Activated T-cell treated with anti-CD3 and anti-CD28 coated beads, Interleukin-2, amount 50 U/mL, for 72 hours (primary cell): ENCODE results near the gene HMGN3. TPM values are rescaled to one million over a fixed set of nuclear protein-coding genes. Genes with fewer than 3 reads are reported as not detected.

Source experiments
- ATAC-seq, 2 donors: fragments of 150-1000 bp; cut with Tn5 transposase; replicated peaks in 1 of 2; 2 replicates each; pipeline ENCODE4 v1.10.0; 2021; ENCODE audit warnings: moderate library complexity in 2 of 2, mild to moderate bottlenecking in 1 of 2
- DNase-seq, 2 donors: peaks; one replicate each; pipeline ENCODE4 v3.0.0; 2021 to 2022; ENCODE audit warnings: mixed read lengths in 1 of 2
- H3K27ac Mint-ChIP-seq: one replicate; pipeline ENCODE4 v1.8.0; 2022; ENCODE audit warnings: mild to moderate bottlenecking, moderate library complexity, mixed read lengths
- H3K27me3 Mint-ChIP-seq: one replicate; pipeline ENCODE4 v1.8.0; 2022; ENCODE audit warnings: low read depth, mixed read lengths
- H3K36me3 Mint-ChIP-seq, 2 donors: one replicate each; pipeline ENCODE4 v1.8.0; 2022; ENCODE audit warnings: mixed read lengths in 2 of 2, mild to moderate bottlenecking in 1 of 2; ENCODE audit not compliant: insufficient read depth in 2 of 2
- H3K4me1 Mint-ChIP-seq: one replicate; pipeline ENCODE4 v1.8.0; 2022; ENCODE audit warnings: low read depth, mixed read lengths
- H3K4me3 Mint-ChIP-seq, 2 donors: one replicate each; pipeline ENCODE4 v1.8.0; 2022; ENCODE audit warnings: mild to moderate bottlenecking in 2 of 2, mixed read lengths in 2 of 2, moderate library complexity in 2 of 2
- H3K9me3 Mint-ChIP-seq, 2 donors: one replicate each; pipeline ENCODE4 v1.8.0; 2022; ENCODE audit warnings: mixed read lengths in 2 of 2
- total RNA-seq, 2 donors: library from RNA; stranded (reverse); gene quantifications; one replicate each; pipeline ENCODE4 v1.2.3, GENCODE V29; 2022

Gene HMGN3
- total RNA-seq, 2 donors from 2014 or later, result 35.2 to 36.6 TPM

GRCh38 chr6:79189760-79190350 is 44.6 kb downstream of the HMGN3 start:
- Mint-ChIP-seq H3K9me3 (peaks cover 7 to 10% of the 10 kb centered on the region in 2 donors), H3K4me3 (no peak overlapping the region), H3K4me1 (no peaks in the 10 kb centered on the region), H3K27me3 (no peaks in the 10 kb centered on the region), H3K27ac (no peak overlapping the region), H3K36me3 (peaks cover 7 to 9% of the 10 kb centered on the region in 2 donors)
- ATAC-seq, result no peak
- DNase-seq, result no peak

GRCh38 chr6:79188885-79189480 is 45.5 kb downstream of the HMGN3 start:
- Mint-ChIP-seq H3K4me3 (no peak overlapping the region), H3K36me3 (peaks cover 7 to 9% of the 10 kb centered on the region in 2 donors), H3K4me1 (no peaks in the 10 kb centered on the region), H3K27me3 (no peaks in the 10 kb centered on the region), H3K27ac (no peak overlapping the region), H3K9me3 (peaks cover 7 to 10% of the 10 kb centered on the region in 2 donors)
- ATAC-seq (no peak), DNase-seq (no peak)

GRCh38 chr6:79188107-79188506 is 46.4 kb downstream of the HMGN3 start:
- no peaks in the 10 kb centered on the region for H3K27me3 Mint-ChIP-seq
- H3K9me3 Mint-ChIP-seq, result peaks cover 6 to 9% of the 10 kb centered on the region in 2 donors
- H3K4me1 Mint-ChIP-seq, result no peaks in the 10 kb centered on the region
- no peak overlapping the region for H3K27ac Mint-ChIP-seq
- ATAC-seq, result no peak
- DNase-seq, result no peak
- H3K4me3 Mint-ChIP-seq, result no peak overlapping the region
- peaks cover 7 to 8% of the 10 kb centered on the region in 2 donors for H3K36me3 Mint-ChIP-seq

- Mint-ChIP-seq H3K27ac (no peak overlapping the region), H3K9me3 (peaks cover 5 to 7% of the 10 kb centered on the region in 2 donors), H3K36me3 (peaks cover 5 to 6% of the 10 kb centered on the region in 2 donors), H3K4me3 (no peak overlapping the region), H3K27me3 (no peaks in the 10 kb centered on the region), H3K4me1 (no peaks in the 10 kb centered on the region)
- DNase-seq (no peak), ATAC-seq (no peak)
Observed at GRCh38 chr6:79186564-79186963, 47.9 kb downstream of the HMGN3 start.

GRCh38 chr6:79184641-79185040 is 49.8 kb downstream of the HMGN3 start:
- Mint-ChIP-seq H3K27me3 (no peaks in the 10 kb centered on the region), H3K27ac (no peak overlapping the region), H3K9me3 (no peaks in the 10 kb centered on the region), H3K4me1 (no peaks in the 10 kb centered on the region), H3K4me3 (no peak overlapping the region), H3K36me3 (no peaks in the 10 kb centered on the region)
- DNase-seq (no peak), ATAC-seq (no peak)

GRCh38 chr6:79184086-79184485 is 50.4 kb downstream of the HMGN3 start:
- no peaks in the 10 kb centered on the region for H3K36me3 Mint-ChIP-seq

GRCh38 chr6:79180052-79180451 is 54.4 kb downstream of the HMGN3 start:
- Mint-ChIP-seq H3K27me3 (no peaks in the 10 kb centered on the region), H3K36me3 (no peaks in the 10 kb centered on the region), H3K9me3 (peaks cover 3 to 4% of the 10 kb centered on the region in 2 donors), H3K27ac (no peak overlapping the region), H3K4me3 (no peak overlapping the region), H3K4me1 (no peaks in the 10 kb centered on the region)
- no peak for ATAC-seq
- DNase-seq, result no peak

More at GRCh38 chr6:79184086-79184485, 50.4 kb downstream of the HMGN3 start:
- H3K4me3 Mint-ChIP-seq, result no peak overlapping the region
- no peak for ATAC-seq
- H3K27me3 Mint-ChIP-seq, result no peaks in the 10 kb centered on the region
- no peak overlapping the region for H3K27ac Mint-ChIP-seq
- H3K4me1 Mint-ChIP-seq, result no peaks in the 10 kb centered on the region
- H3K9me3 Mint-ChIP-seq, result no peaks in the 10 kb centered on the region
- DNase-seq, result no peak

GRCh38 chr6:79173378-79173777 is 61.1 kb downstream of the HMGN3 start:
- Mint-ChIP-seq H3K36me3 (no peaks in the 10 kb centered on the region), H3K4me3 (no peak overlapping the region), H3K9me3 (peaks cover 3 to 4% of the 10 kb centered on the region in 2 donors), H3K4me1 (no peaks in the 10 kb centered on the region), H3K27me3 (no peaks in the 10 kb centered on the region), H3K27ac (no peak overlapping the region)
- DNase-seq, result no peak
- no peak for ATAC-seq

GRCh38 chr6:79170959-79171358 is 63.5 kb downstream of the HMGN3 start:
- Mint-ChIP-seq H3K9me3 (no peaks in the 10 kb centered on the region), H3K27me3 (no peaks in the 10 kb centered on the region), H3K4me1 (no peaks in the 10 kb centered on the region), H3K27ac (no peak overlapping the region), H3K36me3 (no peaks in the 10 kb centered on the region), H3K4me3 (no peak overlapping the region)
- ATAC-seq (no peak), DNase-seq (no peak)

- H3K27ac Mint-ChIP-seq, result no peak overlapping the region
- no peaks in the 10 kb centered on the region for H3K4me1 Mint-ChIP-seq
- H3K9me3 Mint-ChIP-seq, result no peaks in the 10 kb centered on the region
- ATAC-seq (no peak), DNase-seq (no peak)
- no peaks in the 10 kb centered on the region for H3K36me3 Mint-ChIP-seq
- H3K4me3 Mint-ChIP-seq, result no peak overlapping the region
- H3K27me3 Mint-ChIP-seq, result no peaks in the 10 kb centered on the region
Observed at GRCh38 chr6:79170431-79170830, 64.1 kb downstream of the HMGN3 start.

GRCh38 chr6:79168695-79168980 is 65.8 kb downstream of the HMGN3 start:
- H3K9me3 Mint-ChIP-seq, result no peaks in the 10 kb centered on the region
- H3K27ac Mint-ChIP-seq, result no peak overlapping the region
- H3K36me3 Mint-ChIP-seq, result no peaks in the 10 kb centered on the region
- DNase-seq (no peak), ATAC-seq (no peak)
- H3K4me1 Mint-ChIP-seq, result no peaks in the 10 kb centered on the region
- no peaks in the 10 kb centered on the region for H3K27me3 Mint-ChIP-seq
- H3K4me3 Mint-ChIP-seq, result no peak overlapping the region

- no peak for ATAC-seq
- Mint-ChIP-seq H3K4me3 (no peak overlapping the region), H3K9me3 (no peaks in the 10 kb centered on the region), H3K4me1 (no peaks in the 10 kb centered on the region), H3K27me3 (no peaks in the 10 kb centered on the region), H3K27ac (no peak overlapping the region), H3K36me3 (no peaks in the 10 kb centered on the region)
- DNase-seq, result no peak
Observed at GRCh38 chr6:79167931-79168694, 66.4 kb downstream of the HMGN3 start.

- Mint-ChIP-seq H3K27me3 (peaks cover 25% of the 10 kb centered on the region), H3K4me3 (no peak overlapping the region), H3K36me3 (no peaks in the 10 kb centered on the region), H3K9me3 (peaks cover 0 to 2% of the 10 kb centered on the region in 2 donors), H3K4me1 (no peaks in the 10 kb centered on the region), H3K27ac (no peak overlapping the region)
- no peak for ATAC-seq
- no peak for DNase-seq
Observed at GRCh38 chr6:79159846-79160245, 74.6 kb downstream of the HMGN3 start.
